GM12875 (cell line): ENCODE results near the gene OPN4.

ENCODE experiments used
- H3K4me3 ChIP-seq: one replicate; pipeline ENCODE4 v1.5.1; 2011; ENCODE audit warnings: low read depth, low read length, control low read depth
- TF ChIP-seq, protein P1 (sequence below): IDR thresholded peaks from 2 replicates; pipeline ENCODE4 v1.5.1; 2011; ENCODE audit warnings: low read depth, mild to moderate bottlenecking, control low read depth, inconsistent platforms, low read length, moderate library complexity, borderline replicate concordance; ENCODE audit not compliant: insufficient read depth

OPN4 gene

DNA sequence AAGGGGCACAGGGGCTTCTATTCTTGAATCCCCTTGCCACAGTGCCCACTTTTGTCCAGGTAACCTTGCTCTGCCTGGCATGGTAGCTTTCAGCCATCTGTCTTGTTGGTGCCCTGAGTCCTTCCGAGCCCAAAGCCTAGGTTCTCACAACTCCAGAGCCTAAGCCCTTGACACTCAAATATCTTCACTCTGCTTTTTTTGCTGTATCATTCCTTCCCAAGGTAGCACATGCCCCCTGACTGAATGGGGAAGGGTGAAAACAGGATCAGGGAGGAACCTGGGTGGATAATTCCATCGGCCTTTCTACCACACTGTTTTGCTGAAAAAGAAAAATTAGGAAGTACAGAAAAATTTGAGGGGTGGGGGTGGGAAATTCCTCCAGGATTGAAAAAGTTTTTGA is 51.6 kb downstream of the OPN4 start:
- TF ChIP-seq, protein P1, sequence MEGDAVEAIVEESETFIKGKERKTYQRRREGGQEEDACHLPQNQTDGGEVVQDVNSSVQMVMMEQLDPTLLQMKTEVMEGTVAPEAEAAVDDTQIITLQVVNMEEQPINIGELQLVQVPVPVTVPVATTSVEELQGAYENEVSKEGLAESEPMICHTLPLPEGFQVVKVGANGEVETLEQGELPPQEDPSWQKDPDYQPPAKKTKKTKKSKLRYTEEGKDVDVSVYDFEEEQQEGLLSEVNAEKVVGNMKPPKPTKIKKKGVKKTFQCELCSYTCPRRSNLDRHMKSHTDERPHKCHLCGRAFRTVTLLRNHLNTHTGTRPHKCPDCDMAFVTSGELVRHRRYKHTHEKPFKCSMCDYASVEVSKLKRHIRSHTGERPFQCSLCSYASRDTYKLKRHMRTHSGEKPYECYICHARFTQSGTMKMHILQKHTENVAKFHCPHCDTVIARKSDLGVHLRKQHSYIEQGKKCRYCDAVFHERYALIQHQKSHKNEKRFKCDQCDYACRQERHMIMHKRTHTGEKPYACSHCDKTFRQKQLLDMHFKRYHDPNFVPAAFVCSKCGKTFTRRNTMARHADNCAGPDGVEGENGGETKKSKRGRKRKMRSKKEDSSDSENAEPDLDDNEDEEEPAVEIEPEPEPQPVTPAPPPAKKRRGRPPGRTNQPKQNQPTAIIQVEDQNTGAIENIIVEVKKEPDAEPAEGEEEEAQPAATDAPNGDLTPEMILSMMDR = no peak
- H3K4me3 ChIP-seq = no peak overlapping the region

DNA sequence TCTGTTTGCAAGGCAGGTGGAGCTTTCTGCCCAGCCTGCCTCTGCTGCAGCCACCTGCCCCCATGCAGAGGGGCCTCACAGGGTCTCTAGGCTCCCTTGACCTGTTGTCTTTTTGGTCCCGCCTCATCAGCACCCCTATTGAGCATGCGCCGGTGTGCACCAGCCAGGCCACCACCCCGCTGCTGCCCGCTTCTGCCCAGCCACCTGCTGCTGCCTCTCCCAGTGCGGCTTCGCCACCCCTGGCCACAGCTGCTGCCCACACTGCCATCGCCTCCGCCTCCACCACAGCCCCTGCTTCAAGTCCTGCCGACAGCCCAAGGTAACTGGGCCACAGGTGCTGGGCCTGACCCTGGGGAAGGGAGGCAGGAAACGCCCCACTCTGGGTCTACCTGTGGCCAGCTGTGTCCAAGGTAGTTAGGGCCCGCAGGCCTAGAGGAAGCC is 52.1 kb downstream of the OPN4 start:
- TF ChIP-seq, protein P1 = no peak
- H3K4me3 ChIP-seq = no peak overlapping the region

DNA sequence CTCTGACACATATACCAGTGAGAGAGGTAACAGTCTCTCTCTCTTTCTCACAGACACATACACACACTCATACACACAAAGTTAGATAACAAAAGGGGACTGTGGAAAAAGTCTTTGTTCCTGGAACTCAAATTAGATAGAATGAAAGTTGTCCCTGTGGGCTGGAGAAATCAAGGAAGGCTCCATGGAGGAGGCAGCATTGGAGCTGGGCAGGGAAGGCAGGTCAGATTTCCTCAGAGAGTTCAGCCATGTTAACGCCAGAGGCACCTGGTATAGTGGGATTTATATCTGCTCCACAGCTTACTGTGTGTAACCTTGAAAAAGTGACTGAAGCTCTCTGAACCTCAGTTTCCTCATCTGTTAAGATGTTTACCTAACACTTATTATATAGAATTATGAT is 52.6 kb downstream of the OPN4 start:
- H3K4me3 ChIP-seq = no peak overlapping the region
- TF ChIP-seq, protein P1 = no peak

DNA sequence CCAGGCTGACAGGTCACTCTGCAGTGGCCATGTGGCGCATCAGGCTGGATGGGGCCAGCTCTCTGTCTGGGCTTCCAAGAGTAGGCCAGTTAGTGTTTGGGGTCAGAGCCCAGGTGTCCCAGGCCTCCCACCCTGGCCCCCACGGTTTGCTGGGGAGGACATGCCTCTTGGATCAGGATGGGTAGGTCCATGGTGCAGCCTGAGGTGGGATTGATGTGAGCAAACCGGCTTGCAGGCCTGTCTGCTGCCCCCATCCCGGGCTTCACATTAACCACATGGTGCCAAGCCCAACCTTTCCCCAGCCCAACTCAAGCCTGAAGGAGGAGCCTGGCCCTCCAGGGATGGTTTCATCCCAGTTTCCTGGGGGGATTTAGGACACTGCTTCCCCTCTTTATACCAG is 53.2 kb downstream of the OPN4 start:
- H3K4me3 ChIP-seq = no peak overlapping the region
- TF ChIP-seq, protein P1 = no peak

DNA sequence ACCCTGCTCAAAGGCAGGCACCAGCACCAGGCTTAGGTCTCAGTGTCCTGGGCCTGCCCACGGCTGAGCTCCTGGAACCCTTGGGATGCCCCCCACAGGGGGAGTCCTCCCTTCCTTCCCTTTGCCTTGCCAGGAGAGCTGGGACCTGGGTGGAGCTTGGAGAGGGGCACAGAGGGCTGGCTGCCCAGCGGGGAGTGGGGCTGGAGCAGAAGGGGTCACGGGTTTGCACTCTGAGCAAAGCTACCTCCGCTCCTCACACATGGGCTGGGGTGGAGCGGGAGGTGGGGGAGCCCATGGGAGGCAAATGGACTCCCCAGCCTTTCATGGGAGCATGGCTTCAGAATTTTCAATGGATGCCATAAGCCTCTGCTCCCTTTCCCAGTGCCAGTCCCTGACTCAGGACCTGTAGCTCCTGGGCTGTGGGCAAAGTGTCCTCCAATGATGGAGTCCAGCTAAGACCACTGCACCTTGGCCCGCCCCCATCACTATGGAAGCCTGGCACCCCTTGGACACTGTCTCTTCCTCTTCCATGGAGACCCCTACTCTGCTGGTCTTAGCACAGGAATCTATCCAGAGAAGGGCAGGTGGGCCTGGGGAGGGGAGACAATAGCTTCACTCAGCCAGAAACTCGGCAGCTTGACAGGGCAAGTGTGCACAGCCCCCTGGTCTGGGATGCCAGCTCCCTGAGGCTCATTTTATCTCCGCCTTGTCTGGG is 53.9 kb downstream of the OPN4 start:
- TF ChIP-seq, protein P1 = no peak
- no peak overlapping the region for H3K4me3 ChIP-seq

DNA sequence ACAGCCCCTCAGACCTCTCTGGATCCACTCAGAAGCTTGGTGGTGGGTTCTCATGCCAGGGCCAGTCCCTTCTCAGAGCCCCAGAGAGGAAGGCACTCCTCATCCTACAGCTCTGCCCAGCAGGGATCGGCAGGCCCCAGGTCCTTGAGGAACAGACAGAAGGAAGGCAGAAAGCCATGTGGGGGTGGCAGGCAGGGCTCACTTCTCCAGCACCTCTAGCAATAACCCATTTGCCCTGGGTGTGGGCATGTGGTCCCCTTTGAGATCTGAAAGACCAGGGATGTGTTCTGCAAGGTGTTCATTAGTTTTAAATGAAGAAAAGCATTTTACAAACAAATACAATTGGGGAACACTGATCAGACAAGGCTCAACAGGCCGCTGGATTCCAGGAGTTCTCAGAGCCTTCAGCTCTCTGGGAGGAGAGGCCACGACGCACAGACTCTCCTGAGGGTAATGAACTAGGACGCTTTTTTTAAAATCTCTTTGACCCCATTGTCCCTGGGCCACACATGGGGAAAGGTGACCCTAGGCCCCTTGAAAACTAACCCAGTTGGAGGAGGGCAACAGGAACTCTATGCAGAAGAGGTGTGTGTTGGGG is 54.5 kb downstream of the OPN4 start:
- TF ChIP-seq, protein P1 = no peak
- no peak overlapping the region for H3K4me3 ChIP-seq
